HEK293T (cell line): ENCODE results near the gene CALML6.

Source experiments
- CTBP1 ChIP-seq: fragments of 450-650 bp; IDR thresholded peaks from 2 replicates; pipeline ENCODE4 v1.6.1; 2016; ENCODE audit warnings: borderline replicate concordance
- FOXK2 ChIP-seq: fragments of 450-650 bp; IDR thresholded peaks from 2 replicates; pipeline ENCODE4 v1.6.1; 2016; ENCODE audit warnings: mild to moderate bottlenecking
- FOXM1 ChIP-seq: fragments of 450-650 bp; IDR thresholded peaks from 2 replicates; pipeline ENCODE4 v1.6.1; 2017; ENCODE audit warnings: mild to moderate bottlenecking, borderline replicate concordance
- L3MBTL2 ChIP-seq: fragments of 450-650 bp; conservative IDR thresholded peaks from 2 replicates; pipeline ENCODE4 v1.6.1; 2016; ENCODE audit warnings: mild to moderate bottlenecking
- SP1 ChIP-seq: fragments of 450-650 bp; IDR thresholded peaks from 2 replicates; pipeline ENCODE4 v1.6.1; 2017
- SUZ12 ChIP-seq: fragments of 450-650 bp; IDR thresholded peaks from 2 replicates; pipeline ENCODE4 v1.6.1; 2016; ENCODE audit warnings: mild to moderate bottlenecking

- TF ChIP-seq SP1, result no peak
- TF ChIP-seq SUZ12, result no peak
- no peak for TF ChIP-seq FOXK2
- no peak for TF ChIP-seq FOXM1
- no peak for TF ChIP-seq L3MBTL2
- no peak for TF ChIP-seq CTBP1
Observed at GRCh38 chr1:1946540-1946939, 31.5 kb downstream of the CALML6 start.
